Measurements from ENCODE around the gene CLTCL1. TPM values are rescaled to one million over a fixed set of nuclear protein-coding genes. Genes with fewer than 3 reads are reported as not detected.

Gene CLTCL1
- total RNA-seq, 1 experiment from 2014 or later, result 5.8 TPM

DNA sequence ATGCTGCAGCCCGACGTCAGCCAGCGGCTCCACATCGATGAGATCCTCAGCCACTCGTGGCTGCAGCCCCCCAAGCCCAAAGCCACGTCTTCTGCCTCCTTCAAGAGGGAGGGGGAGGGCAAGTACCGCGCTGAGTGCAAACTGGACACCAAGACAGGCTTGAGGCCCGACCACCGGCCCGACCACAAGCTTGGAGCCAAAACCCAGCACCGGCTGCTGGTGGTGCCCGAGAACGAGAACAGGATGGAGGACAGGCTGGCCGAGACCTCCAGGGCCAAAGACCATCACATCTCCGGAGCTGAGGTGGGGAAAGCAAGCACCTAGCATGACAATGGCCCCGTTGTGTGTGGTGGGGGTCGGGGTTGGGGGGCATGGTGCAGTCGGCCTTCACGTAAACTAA is 159.4 kb downstream of the CLTCL1 start:
- DNase-seq (ENCODE audit: low spot score), result no peak

DNA sequence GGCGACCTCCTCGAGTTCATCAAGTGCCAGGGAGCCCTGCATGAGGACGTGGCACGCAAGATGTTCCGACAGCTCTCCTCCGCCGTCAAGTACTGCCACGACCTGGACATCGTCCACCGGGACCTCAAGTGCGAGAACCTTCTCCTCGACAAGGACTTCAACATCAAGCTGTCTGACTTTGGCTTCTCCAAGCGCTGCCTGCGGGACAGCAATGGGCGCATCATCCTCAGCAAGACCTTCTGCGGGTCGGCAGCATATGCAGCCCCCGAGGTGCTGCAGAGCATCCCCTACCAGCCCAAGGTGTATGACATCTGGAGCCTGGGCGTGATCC is 159.9 kb downstream of the CLTCL1 start:
- DNase-seq (ENCODE audit: low spot score), result no peak

DNA sequence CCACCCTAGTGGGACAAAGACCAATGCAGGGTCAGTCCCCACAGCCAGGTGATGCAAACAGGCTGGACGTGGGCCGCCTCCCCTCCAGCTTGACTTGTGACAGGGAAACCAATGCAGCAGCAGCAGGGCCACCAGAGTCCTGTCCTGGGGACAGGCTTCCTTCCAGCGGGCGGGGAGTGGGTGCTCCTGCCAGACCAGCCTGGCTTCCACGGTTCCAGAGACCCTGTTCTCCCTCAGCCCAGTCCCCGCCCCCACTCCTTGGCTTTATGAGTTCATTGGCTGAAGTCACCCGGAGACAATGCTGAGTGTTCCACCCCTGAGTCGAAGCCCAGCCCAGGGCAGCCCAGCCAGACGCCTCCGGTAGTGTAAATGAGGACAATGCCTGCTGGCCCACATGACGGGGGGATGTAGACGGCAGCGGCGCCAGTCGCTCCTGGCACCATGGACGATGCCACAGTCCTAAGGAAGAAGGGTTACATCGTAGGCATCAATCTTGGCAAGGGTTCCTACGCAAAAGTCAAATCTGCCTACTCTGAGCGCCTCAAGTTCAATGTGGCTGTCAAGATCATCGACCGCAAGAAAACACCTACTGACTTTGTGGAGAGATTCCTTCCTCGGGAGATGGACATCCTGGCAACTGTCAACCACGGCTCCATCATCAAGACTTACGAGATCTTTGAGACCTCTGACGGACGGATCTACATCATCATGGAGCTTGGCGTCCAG is 160.4 kb downstream of the CLTCL1 start, which contains the start of gene TSSK2:
Gene TSSK2, plus strand, starts transcription at position 350 of the 726 bp plus-strand sequence. Its CDS starts 92 bp downstream, at position 442.
- no peak for DNase-seq (ENCODE audit: low spot score)

DNA sequence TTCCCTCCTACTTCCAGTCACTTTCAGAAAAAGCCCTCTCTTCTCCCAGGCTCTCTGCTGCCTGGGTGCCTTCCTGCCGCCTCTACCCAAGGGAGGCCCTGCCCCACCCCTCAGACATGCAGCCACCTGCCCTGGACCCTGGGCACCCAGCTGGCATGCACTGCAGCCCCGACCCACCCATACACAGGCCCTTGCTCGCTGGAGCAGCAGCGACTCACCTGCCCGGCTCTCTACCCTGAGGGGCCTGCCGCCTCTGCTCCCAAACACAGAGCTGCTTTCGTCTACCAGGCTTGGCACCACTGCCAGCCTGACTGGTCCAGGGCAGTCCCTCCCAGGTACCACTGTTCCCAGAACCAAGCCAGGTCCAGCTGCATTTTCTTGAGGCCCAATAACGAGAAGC is 161.6 kb downstream of the CLTCL1 start:
- no peak for DNase-seq (ENCODE audit: low spot score)

Other genes starting within 250 kb of the CLTCL1 start
- gene DGCR2, start 169.3 kb downstream of the CLTCL1 start, total RNA-seq (2014; rRNA removed; shearing (Covaris generic)), result 19.1 TPM in 2 replicates
- not detected in 2 replicates for gene TSSK2, start 160.4 kb downstream of the CLTCL1 start, total RNA-seq (2014; rRNA removed; shearing (Covaris generic))
- gene ESS2, start 147.1 kb downstream of the CLTCL1 start, total RNA-seq (2014; rRNA removed; shearing (Covaris generic)), result 6.2 and 8.9 TPM in 2 replicates
- not detected in 2 replicates for gene GSC2, start 141.4 kb downstream of the CLTCL1 start, total RNA-seq (2014; rRNA removed; shearing (Covaris generic))
- 75.0 and 77.8 TPM in 2 replicates for gene SLC25A1, start 113.0 kb downstream of the CLTCL1 start, total RNA-seq (2014; rRNA removed; shearing (Covaris generic))
- 9.6 and 10.0 TPM in 2 replicates for gene HIRA, start 140.0 kb upstream of the CLTCL1 start, total RNA-seq (2014; rRNA removed; shearing (Covaris generic))
- 60.4 and 79.3 TPM in 2 replicates for gene MRPL40, start 140.8 kb upstream of the CLTCL1 start, total RNA-seq (2014; rRNA removed; shearing (Covaris generic))
- 19.6 and 23.2 TPM in 2 replicates for gene C22orf39, start 156.0 kb upstream of the CLTCL1 start, total RNA-seq (2014; rRNA removed; shearing (Covaris generic))
- gene UFD1, start 187.5 kb upstream of the CLTCL1 start, total RNA-seq (2014; rRNA removed; shearing (Covaris generic)), result 55.6 and 71.1 TPM in 2 replicates
- gene CDC45, start 188.2 kb upstream of the CLTCL1 start, total RNA-seq (2014; rRNA removed; shearing (Covaris generic)), result 49.1 and 58.0 TPM in 2 replicates
- gene CLDN5, start 232.7 kb upstream of the CLTCL1 start, total RNA-seq (2014; rRNA removed; shearing (Covaris generic)), result not detected in 2 replicates

Measured in H4 (cell line).